Measurements from ENCODE around the gene L1TD1.
"Not testable (repeated sequence)": the region's sequence is repeated elsewhere in the genome, so short reads cannot be mapped to it uniquely, and the experiment has no call there.

The L1TD1 gene, protein sequence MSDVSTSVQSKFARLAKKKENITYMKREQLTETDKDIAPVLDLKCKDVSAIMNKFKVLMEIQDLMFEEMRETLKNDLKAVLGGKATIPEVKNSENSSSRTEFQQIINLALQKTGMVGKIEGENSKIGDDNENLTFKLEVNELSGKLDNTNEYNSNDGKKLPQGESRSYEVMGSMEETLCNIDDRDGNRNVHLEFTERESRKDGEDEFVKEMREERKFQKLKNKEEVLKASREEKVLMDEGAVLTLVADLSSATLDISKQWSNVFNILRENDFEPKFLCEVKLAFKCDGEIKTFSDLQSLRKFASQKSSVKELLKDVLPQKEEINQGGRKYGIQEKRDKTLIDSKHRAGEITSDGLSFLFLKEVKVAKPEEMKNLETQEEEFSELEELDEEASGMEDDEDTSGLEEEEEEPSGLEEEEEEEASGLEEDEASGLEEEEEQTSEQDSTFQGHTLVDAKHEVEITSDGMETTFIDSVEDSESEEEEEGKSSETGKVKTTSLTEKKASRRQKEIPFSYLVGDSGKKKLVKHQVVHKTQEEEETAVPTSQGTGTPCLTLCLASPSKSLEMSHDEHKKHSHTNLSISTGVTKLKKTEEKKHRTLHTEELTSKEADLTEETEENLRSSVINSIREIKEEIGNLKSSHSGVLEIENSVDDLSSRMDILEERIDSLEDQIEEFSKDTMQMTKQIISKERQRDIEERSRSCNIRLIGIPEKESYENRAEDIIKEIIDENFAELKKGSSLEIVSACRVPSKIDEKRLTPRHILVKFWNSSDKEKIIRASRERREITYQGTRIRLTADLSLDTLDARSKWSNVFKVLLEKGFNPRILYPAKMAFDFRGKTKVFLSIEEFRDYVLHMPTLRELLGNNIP

DNA sequence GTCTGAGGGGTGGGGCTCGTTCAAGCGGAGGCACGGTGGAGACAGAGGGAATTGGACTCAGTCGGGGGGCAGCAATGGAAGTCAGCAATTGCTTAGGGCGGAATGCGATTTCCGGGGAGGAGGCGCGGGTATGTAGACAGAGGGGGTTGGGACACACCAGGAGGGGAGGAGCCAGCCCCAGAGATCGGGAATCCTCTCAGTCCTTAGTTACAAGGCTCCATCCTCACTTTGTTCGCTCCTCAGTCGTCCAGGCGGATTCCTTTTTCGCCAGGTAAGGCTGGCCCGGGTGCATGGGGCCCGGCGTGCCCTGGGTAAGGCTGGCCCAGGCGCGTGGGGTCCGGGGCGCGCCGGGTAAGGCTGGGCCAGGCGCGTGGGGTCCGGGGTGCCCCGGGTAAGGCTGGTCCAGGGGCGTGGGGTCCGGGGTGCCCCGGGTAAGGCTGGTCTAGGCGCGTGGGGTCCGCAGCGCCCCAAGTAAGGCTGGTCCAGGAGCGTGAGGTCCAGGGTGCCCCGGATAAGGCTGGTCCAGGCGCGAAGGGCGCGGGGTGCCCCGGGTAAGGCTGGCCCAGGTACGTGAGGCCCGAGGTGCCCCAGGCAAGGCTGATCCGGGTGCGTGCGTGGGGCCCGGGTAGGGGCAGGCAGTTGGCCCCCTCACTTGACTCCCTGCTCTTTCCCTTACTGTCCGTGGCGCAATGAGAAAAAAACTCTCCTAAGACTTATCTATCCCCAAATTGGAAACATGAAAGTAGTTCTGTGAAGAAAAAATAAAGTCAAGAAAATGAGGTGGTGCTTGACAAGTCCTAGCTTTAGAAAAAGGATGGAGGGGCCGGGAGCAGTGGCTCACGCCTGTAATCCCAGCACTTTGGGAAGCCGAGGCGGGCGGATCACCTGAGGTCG is at the start of gene L1TD1:
L1TD1 (plus strand) TSS at position 199 of the 894 bp plus-strand sequence. CDS start 11,780 bp downstream, outside the sequence.
- no peak for DNase-seq

DNA sequence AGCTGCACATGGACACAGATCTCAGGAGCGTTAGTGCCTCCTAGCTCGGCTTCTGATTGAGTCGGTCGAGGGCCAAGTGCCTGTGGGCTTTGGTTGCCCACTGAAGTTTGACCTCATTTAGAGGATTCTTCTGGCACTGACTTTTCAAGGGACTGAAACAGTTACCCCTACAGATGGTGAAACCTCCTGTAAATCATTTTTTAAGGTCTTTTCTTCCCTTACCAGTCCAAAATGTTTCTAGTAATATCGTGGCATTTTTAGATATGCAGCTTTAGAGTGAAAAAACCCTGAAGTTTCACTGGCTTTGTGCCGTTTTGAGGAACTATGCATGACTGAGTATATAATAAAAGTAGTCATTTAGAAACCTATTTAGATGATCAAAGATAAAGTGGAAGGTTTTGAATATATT is 34.7 kb upstream of the L1TD1 start:
- DNase-seq, result no peak

DNA sequence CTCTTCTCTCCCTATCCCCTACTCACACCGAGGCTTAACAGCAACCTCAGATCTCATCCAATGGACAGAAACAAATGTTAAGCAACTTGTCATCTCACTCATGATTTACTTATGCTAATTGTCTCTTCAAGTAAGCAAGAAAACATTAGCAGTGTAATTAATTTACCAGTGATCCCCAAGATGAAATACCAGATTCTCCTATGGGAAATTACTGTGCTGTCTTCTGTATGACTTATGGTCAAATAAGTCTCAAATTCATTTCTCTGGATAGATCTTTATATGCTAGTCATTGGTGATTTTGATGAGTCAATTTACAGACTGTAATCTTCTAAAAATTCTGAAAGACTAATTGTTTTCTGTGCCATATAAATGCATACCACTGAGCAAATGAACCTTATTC is 32.9 kb upstream of the L1TD1 start:
- DNase-seq, result no peak

DNA sequence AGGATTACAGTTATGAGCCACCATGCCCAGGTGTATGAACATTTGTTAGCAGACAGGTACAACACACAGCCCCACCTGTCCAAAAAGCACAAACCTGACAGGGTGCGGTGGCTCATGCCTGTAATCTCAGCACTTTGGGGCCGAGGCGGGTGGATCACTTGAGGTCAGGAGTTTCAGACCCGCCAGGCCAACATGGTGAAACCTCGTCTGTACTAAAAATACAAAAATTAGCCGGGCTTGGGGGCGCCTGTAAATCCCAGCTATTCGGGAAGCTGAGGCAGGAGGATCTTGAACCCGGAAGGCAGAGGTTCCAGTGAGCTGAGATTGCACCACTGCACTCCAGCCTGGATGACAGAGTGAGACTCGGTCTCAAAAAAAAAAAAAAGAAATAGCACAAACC is 24.3 kb upstream of the L1TD1 start:
- not testable (repeated sequence) for DNase-seq

DNA sequence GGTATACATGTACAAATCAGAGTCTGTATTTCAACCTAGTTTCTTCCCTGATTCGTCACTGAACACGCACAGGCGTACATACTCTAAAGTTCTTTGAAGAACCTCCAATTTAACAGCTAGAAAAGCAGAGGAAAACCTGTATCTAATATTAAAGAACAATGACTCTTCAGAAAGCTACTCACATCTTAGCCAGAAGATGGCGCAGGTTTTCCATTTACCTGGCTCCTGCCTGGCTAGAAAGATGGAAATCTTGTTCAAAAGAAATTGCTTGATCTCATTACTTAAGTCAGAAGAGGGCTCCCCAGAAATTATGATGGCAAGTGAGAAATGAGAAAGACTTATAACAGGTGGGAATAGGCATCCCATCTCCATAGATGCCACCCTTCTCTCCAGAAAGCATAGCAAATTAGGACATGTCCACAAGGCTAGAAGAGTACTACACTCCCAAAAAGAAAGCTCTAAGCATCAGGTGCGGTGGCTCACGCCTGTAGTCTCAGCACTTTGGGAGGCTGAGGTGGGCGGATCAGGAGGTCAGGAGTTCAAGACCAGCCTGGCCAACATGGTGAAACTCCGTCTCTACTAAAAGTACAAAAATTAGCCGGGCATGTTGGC is 19.0 kb upstream of the L1TD1 start:
- DNase-seq, result peak; percentile 42

DNA sequence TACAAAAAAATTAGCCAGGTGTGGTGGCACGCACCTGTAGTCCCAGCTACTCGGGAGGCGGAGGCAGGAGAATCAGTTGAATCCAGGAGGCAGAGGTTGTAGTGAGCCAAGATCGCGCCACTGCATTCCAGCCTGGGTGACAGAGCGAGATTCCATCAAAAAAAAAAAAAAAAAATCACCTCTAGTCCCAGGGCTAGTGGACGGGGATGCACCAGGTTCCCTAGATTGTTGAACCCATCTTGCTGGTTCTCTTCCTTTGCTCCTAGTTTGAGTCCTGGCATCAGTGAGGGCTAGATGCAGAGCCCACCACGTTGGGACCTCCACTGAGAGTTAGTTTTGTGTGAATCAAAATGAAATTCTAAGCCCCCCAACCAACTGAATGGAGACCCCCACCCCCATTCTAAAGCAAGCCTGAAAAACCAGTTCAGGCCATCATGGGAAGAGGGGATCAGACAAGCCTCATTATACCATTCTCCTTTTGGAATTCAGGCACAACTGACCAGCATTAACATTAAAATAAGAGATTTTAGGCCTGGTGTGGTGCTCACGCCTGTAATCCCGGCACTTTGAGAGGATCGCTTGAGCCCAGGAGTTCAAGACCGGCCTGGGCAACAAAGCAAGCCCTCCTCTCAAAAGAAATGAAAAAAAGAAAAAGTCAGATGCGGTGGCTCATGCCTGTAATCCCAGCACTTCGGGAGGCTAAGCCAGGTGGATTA is 17.9 kb upstream of the L1TD1 start:
- no peak for DNase-seq

DNA sequence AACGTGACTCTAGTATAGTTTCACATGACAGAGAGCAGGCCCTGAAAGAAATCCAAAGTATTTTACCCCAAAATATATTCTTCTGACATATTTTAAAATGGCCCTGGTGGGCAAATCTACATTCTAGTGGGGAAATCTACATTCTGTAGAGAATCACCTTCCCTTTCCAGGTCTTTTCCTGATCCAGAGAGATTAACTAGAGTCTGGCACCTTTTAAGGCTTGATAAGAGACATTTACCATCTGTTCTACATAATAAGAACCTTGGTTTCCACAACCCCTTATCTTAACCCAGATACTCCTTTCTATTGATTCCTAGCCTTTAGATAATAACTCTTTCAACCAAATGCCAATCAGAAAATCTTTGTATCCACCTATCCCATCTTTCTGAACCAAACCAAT is 17.0 kb upstream of the L1TD1 start:
- DNase-seq, result no peak

DNA sequence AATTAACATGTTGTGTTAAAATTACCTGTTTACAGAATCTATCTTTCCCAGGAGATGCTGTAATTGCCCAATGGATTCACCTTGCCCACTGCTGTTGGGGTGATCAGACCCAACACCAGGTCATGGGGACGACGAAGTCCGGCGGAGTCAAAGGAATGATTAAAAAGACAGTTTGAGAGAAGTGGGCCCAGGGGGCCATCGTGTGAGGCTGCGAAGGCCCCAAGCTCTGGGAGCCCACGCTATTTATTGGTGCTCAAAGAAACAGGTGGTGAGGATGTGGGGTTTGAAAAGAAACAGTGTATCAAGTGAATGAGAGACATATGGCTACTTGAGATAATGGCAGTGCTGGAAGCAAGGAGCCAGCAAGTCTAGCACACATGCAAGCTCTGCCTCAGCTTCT is 16.3 kb upstream of the L1TD1 start:
- DNase-seq, result no peak

DNA sequence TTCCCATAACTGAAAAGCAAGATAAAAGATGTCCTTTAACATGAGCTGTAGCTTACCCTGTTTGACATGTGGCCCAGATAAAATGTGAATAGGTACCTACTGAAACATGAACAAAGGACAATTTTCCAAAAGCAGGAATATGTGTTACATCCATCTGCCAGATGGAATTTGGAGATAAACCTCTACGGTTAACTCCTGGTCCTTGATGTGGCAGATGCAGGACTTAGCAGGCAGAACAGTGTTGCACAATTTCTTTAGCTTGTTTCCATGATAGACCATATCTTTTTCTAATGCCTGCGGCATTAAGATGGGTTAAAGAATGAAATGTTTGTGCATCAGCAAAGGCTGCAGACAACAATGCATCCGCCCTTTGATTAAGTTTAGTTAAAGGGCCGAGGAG is 14.6 kb upstream of the L1TD1 start:
- DNase-seq, result not testable (repeated sequence)

DNA sequence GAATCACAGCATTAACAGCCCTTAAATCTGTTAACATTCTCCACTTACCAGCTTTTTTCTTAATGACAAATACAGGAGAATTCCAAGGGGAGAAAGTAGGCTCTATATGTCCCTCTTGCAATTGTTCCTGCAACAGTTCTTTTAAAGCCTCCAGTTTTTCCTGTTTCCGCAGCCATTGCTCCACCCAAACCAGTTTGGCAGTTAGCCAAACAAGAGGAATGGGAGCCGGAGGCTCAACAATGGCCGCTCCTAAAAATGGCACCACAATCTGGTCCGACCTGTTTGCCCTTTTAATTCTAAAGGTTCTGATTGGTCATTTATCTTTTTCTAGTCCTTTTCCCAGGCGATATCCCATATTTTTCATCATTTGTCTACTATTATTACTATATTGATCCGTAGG is 14.0 kb upstream of the L1TD1 start:
- no peak for DNase-seq

DNA sequence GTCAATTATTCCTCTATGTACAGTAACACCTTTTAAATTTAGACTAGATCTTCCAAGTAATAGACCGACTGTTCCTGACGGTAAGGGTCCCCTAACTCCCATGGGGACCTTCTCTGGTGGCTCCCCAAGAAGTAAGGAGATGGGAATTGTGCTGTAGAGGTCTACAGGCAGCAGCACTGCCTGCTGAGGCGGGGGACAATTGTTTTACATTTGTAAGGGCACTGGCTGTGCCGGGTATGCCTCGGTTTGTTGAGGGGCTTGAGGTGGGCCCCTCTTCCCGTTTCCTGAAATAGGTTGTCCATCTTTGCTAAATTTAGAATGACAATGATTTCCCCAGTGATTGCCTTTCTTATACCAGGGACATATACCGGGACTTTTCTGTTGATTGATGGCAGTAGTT is 13.1 kb upstream of the L1TD1 start:
- DNase-seq, result no peak

DNA sequence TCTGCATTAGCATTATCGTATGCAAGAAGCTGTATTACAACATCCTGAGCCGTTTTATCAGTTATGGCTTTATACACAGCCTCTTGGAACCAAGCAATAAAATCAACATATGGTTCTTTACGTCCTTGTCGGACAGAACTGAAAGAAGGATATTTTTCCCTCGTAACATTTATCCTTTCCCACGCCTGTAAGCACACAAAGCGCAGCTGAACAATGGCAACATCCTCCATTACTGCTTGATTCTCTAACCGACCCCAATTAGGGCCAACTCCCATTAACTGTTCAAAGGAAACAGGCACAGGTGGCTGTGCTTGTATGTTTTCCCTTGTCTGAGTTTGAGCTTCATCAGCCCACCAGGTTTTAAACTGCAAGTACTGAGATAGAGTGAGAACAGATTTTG is 12.5 kb upstream of the L1TD1 start:
- DNase-seq, result not testable (repeated sequence)

DNA sequence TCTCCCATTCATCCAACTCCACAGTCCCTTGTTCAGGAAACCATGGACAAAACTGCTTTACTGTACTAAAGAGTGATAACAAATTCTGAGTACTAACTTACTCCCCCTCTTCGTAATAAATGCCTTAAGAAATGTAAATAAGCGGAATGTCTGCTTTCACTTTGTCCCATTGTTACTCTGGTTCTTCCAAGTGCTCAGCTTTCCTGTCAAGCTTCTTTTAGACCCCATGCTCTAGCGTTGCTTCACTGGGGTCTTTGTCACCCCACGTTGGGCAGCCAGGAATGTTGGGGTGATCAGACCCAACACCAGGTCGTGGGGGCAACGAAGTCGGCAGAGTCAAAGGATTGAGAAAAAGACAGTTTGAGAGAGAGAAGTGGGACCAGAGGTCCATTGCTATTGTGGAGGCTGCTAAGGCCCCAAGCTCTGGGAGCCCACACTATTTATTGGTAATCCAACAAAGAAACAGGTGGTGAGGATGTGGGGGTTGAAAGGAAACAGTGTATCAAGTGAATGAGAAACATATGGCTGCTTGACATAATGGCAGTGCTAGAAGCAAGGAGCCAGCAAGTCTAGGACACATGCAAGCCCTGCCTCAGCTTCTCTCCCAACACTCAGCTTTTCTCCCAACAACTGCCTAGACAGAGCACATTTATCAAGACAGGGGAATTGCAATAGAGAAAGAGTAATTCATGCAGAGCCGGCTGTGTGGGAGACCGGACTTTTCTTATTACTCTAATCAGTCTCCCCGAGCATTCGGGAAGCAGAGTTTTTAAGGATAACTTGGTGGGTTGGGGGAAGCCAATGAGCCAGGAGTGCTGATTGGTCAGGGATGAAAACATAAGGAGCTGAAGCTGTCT is 11.3 kb upstream of the L1TD1 start:
- not testable (repeated sequence) for DNase-seq

DNA sequence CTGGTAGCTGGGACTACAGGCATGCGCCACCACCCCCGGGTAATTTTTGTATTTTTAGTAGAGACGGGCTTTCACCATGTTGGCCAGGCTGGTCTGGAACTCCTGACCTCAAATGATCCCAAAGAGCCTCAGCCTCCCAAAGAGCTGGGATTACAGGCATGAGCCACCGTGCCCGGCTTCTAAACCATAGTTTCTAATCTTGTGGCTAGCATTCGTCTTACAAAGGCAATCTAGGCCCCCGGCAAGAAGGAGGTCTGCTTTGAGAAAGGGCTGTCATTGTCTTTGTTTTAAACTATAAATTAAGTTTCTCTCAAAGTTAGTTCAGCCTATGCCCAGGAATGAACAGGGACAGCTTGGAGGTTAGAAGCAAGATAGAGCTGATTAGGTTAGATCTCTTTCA is 10.3 kb upstream of the L1TD1 start:
- no peak for DNase-seq

DNA sequence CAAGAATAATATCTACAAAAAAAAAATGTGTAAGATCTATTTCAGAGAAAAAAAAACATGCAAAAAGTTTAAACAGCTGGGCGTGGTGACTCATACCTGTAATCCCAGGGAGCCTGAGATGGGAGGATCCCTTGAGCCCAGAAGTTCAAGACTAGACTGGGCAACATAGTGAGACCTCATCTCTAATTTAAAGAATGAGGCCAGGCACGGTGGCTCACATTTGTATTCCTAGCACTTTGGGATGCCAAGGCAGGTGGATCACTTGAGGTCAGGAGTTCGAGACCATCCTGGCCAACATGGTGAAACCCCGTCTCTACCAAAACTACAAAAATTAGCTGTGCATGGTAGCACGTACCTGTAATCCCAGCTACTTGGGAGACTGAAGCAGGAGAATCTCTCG is 9.4 kb upstream of the L1TD1 start:
- DNase-seq, result not testable (repeated sequence)

DNA sequence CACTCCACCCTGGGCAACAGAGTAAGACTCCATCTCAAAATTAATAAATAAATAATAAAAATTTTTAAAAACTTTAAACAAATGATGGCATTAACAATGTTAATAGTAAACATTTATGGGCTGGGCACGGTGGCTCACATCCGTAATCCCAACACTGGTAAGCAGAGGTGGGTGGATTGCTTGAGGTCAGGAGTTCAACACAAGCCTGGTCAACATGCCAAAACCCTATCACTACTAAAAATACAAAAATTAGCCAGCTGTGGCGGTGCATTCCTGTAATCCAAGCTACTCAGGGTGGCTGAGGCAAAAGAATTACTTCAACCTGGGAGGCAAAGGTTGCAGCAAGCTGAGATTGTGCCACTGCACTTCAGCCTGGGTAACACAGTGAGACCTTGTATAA is 9.0 kb upstream of the L1TD1 start:
- DNase-seq, result no peak

DNA sequence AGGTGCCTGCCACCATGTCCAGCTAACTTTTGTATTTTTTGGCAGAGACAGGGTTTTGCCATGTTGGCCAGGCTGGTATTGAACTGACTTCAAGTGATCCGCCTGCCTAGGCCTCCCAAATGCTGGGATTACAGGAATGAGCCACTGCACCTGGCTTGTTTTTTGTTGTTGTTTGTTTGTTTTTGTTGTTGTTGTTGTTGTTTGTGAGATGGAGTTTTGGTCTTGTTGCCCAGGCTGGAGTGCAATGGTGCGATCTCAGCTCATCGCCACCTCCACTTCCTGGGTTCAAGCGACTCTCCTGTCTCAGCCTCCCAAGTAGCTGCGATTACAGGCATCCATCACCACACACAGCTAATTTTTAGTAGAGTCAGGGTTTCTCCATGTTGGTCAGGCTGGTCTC is 7.1 kb upstream of the L1TD1 start:
- DNase-seq, result no peak

DNA sequence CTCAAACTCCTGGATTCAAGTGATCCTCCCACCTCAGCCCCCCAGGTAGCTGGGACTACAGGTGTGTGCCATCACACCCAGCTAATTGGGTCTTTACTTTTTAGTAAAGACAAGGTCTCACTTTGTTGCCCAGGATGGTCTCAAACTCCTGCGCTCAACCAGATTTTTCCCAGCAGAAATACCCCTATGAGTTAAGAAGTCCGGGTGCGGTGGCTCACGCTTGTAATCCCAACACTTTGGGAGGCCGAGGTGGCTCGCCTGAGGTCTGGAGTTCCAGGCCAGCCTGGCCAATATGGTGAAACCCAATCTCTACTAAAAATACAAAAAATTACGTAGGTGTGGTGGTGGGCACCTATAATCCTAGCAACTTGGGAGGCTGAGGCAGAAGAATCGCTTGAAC is 6.5 kb upstream of the L1TD1 start:
- no peak for DNase-seq

DNA sequence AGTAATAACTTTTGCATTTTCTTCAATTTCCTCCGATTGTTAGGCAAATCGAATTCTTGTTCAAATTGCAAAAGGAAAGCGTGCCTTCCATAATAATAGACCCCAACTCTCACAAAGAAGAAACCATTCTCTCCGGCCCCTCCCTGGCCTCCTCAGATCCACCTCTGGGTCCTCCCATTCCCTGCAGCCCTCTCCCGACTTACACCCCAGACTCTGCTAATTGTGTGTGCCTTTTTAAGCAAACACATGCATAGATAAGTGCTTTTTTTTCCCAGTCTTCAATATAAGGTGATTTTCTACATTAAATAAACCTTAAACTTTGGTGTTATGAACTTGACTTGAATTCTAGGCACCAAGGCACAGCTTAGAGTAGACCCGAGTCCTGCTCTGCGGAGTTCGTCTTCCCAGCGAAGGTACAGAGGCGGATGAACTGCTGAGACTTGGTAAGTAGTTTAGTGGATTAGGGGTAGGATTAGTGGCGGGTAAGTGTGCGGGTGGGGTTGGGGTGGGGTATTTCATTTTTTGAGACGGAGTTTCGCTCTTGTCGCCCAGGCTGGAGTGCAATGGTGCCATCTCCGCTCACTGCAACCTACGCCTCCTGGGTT is 1.5 kb downstream of the L1TD1 start:
- DNase-seq, result no peak

DNA sequence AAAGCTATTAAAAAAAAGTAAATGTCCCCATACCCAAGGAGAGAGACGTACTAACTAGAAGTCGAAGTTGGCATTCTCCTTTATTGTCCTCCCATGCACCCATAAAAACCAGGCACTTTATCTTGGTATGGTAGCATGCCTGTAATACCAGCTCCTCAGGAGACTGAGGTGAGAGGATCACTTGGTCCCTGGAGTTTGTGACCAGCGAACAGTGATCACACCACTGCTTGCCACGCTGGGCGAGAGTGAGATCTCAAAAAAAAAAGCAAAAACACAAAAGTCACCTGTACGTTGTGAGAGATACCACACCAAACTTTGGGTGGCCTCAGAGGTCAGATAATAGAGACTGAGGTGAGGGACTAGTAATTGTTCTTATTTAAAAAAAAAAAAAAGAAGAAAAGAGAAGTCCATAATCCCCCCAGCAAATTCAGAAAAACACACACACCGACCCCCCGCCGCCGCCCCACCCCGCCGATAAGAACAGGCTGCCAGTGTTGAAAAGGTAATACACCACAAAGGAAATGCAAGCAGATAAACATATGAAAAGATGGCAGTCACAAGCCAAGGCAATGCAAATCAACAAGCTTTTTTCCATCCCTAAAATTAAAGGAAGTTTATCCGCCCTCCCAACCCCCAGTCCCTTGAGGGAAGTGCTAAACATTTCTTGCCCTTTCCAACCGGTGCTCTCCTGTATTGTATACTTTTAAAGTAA is 3.6 kb downstream of the L1TD1 start:
- DNase-seq, result no peak
